ENCODE data around the gene TRIM8.

DNA sequence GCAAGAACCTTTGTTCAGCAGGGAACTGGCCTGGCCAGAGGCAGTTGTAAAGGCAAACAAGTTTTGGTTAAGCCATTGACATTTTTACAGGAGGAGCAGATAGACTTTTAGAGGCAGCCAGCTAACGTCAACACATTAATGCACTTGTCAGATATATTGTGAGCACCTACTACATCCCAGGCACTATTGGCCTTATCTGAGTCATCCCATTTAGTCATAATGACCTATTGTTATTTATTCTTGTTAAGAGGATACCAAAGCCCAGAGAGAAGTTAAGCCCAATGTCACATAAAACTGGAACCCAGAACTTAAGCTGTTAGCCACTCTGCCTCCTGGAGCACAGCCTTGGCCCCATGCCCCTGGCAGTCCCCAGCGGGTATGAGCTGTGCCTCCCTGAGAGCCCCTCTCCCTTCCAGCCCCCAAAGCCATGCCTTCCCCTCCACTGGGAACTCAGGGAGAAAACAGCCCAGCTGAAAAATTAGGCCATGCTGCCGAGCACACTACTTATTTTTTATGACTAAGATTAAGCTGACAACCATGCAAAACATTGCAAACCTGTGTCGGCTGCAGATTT lies 32.7 kb upstream of the TRIM8 start:
- TF ChIP-seq EP300 (IDR thresholded peaks at IDR 0.05; ENCODE audit: borderline replicate concordance) (no peak), CEBPB (IDR thresholded peaks at IDR 0.05) (no peak), MAX (IDR thresholded peaks at IDR 0.05) (no peak), REST (IDR thresholded peaks at IDR 0.05; ENCODE audit: low read depth) (no peak), YY1 (IDR thresholded peaks at IDR 0.05; ENCODE audit: low read depth) (no peak), EGR1 (IDR thresholded peaks at IDR 0.05) (no peak), FOXM1 (IDR thresholded peaks at IDR 0.05; ENCODE audit: borderline replicate concordance, low read depth) (no peak)
